ENCODE data around the gene KMT2C. TPM values are rescaled to one million over a fixed set of nuclear protein-coding genes. Genes with fewer than 3 reads are reported as not detected.

The KMT2C gene
- total and polyA plus RNA-seq, 2 of the 13 experiments (the other 11 are each of a cell fraction or from before 2014, with no cell fraction given) = 7.1 to 14.4 TPM

- TF ChIP-seq NR2C2 (CRISPR knock-in tag; IDR thresholded peaks at IDR 0.05; ENCODE audit: borderline replicate concordance) (peak; percentile 43; the same call in 1 of the 2 replicates), ZNF484 (CRISPR knock-in tag; IDR thresholded peaks at IDR 0.05; ENCODE audit: borderline replicate concordance, low read depth) (no peak), NONO (IDR thresholded peaks at IDR 0.05) (no peak), NONO (CRISPR knock-in tag; conservative IDR thresholded peaks at IDR 0.05) (peak; percentile 79), MED8 (CRISPR knock-in tag; IDR thresholded peaks at IDR 0.05; ENCODE audit: insufficient replicate concordance) (no peak), ZNF883 (CRISPR knock-in tag; IDR thresholded peaks at IDR 0.05; ENCODE audit: not compliant biosample characterization) (peak; percentile 50), ZNF768 (CRISPR knock-in tag; IDR thresholded peaks at IDR 0.05) (no peak), TEF (CRISPR knock-in tag; IDR thresholded peaks at IDR 0.05) (no peak), SYNCRIP (IDR thresholded peaks at IDR 0.05; ENCODE audit: insufficient read depth, low read depth, low read length) (no peak), ZNF619 (CRISPR knock-in tag; IDR thresholded peaks at IDR 0.05) (0 out of 2 replicates have a peak, but pooled peaks have one; percentile 67), TAF1 (CRISPR knock-in tag; IDR thresholded peaks at IDR 0.05) (peak; percentile 33; the same call in 1 of the 2 replicates), ZNF383 (CRISPR knock-in tag; IDR thresholded peaks at IDR 0.05; ENCODE audit: borderline replicate concordance) (no peak), THYN1 (CRISPR knock-in tag; IDR thresholded peaks at IDR 0.05; ENCODE audit: borderline replicate concordance, low read depth) (no peak), FOSL1 (CRISPR knock-in tag; IDR thresholded peaks at IDR 0.05; ENCODE audit: borderline replicate concordance) (no peak), TOPORS (CRISPR knock-in tag; IDR thresholded peaks at IDR 0.05) (peak; percentile 81; the same call in 1 of the 2 replicates), HMGA1 (CRISPR knock-in tag; conservative IDR thresholded peaks at IDR 0.05) (no peak), ZNF580 (CRISPR knock-in tag; IDR thresholded peaks at IDR 0.05; ENCODE audit: borderline replicate concordance, low read depth) (peak; percentile 31; the same call in 1 of the 2 replicates), ATRX (CRISPR knock-in tag; IDR thresholded peaks at IDR 0.05; ENCODE audit: borderline replicate concordance) (no peak), MYNN (CRISPR knock-in tag; IDR thresholded peaks at IDR 0.05; ENCODE audit: low read depth) (no peak), GFI1 (CRISPR knock-in tag; IDR thresholded peaks at IDR 0.05; ENCODE audit: borderline replicate concordance) (peak; percentile 49; the same call in 1 of the 2 replicates)
- TF ChIP-seq, protein P1, sequence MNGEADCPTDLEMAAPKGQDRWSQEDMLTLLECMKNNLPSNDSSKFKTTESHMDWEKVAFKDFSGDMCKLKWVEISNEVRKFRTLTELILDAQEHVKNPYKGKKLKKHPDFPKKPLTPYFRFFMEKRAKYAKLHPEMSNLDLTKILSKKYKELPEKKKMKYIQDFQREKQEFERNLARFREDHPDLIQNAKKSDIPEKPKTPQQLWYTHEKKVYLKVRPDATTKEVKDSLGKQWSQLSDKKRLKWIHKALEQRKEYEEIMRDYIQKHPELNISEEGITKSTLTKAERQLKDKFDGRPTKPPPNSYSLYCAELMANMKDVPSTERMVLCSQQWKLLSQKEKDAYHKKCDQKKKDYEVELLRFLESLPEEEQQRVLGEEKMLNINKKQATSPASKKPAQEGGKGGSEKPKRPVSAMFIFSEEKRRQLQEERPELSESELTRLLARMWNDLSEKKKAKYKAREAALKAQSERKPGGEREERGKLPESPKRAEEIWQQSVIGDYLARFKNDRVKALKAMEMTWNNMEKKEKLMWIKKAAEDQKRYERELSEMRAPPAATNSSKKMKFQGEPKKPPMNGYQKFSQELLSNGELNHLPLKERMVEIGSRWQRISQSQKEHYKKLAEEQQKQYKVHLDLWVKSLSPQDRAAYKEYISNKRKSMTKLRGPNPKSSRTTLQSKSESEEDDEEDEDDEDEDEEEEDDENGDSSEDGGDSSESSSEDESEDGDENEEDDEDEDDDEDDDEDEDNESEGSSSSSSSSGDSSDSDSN (CRISPR knock-in tag; IDR thresholded peaks at IDR 0.05) = peak; percentile 93
- TF ChIP-seq, protein P2, sequence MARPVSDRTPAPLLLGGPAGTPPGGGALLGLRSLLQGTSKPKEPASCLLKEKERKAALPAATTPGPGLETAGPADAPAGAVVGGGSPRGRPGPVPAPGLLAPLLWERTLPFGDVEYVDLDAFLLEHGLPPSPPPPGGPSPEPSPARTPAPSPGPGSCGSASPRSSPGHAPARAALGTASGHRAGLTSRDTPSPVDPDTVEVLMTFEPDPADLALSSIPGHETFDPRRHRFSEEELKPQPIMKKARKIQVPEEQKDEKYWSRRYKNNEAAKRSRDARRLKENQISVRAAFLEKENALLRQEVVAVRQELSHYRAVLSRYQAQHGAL (CRISPR knock-in tag; IDR thresholded peaks at IDR 0.05; ENCODE audit: not compliant biosample characterization) = no peak
These were observed 518 bp upstream of the KMT2C start (continued) for GRCh38 chr7:152436111-152436930.
